ENCODE results near the gene GNRHR.

The GNRHR gene

GRCh38 chr4:67697860-67698687, 56.1 kb downstream of the GNRHR start:
- peak; percentile 45 for DNase-seq

- DNase-seq = no peak
Observed at GRCh38 chr4:67696061-67696460, 58.1 kb downstream of the GNRHR start.

GRCh38 chr4:67694662-67695061, 59.5 kb downstream of the GNRHR start:
- no peak for DNase-seq

- DNase-seq = no peak
Observed at GRCh38 chr4:67691328-67691727, 62.9 kb downstream of the GNRHR start.
